ENCODE measurements around the gene TMEM209. TPM values are rescaled to one million over a fixed set of nuclear protein-coding genes. Genes with fewer than 3 reads are reported as not detected.

TMEM209 gene
- total RNA-seq, 2 experiments from 2014 or later, result 18.3 to 18.8 TPM

- POLR2A ChIA-PET, result interaction anchor here (1.0 kb wide), 1 partner anchor 18 kb away, joined by 3 read pairs; no protein-coding TSS in a partner anchor
- Histone ChIP-seq H3K27me3 (ENCODE audit: control insufficient read depth in 1 of 2, insufficient read depth in 2 of 2, low read length in 2 of 2) (no peaks in the 10 kb centered on the region), H3K9me3 (ENCODE audit: control insufficient read depth in 1 of 2, insufficient read depth in 1 of 2, low read length in 2 of 2) (peaks cover 9 to 36% of the 10 kb centered on the region in 2 experiments), H3K27ac (ENCODE audit: low read depth in 1 of 2, low read length in 2 of 2) (no peak overlapping the region), H3K36me3 (ENCODE audit: insufficient read depth, low read length) (peaks cover 35% of the 10 kb centered on the region), H3K4me1 (ENCODE audit: insufficient read depth, low read length) (no peaks in the 10 kb centered on the region), H3K4me3 (ENCODE audit: low read length) (no peak overlapping the region)
- H3K4me1 Mint-ChIP-seq (ENCODE audit: low read depth), result no peaks in the 10 kb centered on the region
- no peak for DNase-seq
- TF ChIP-seq CTCF (IDR thresholded peaks at IDR 0.05), result no peak
- intact Hi-C loops (cut with DNase I, micrococcal nuclease), result no loop called here
- H3K9me3 Mint-ChIP-seq, result peaks cover 3% of the 10 kb centered on the region
- ATAC-seq (ENCODE audit: poor library complexity), result no peak
- no peak overlapping the region for H3K4me3 Mint-ChIP-seq
- peaks cover 65% of the 10 kb centered on the region for H3K36me3 Mint-ChIP-seq (ENCODE audit: low read depth)
- no peaks in the 10 kb centered on the region for H3K27me3 Mint-ChIP-seq
- H3K27ac Mint-ChIP-seq, result no peak overlapping the region
- CTCF ChIA-PET, result no interaction called here
Measured at GRCh38 chr7:130160023-130160422, 45.2 kb downstream of the TMEM209 start.

- Histone ChIP-seq H3K4me1 (ENCODE audit: insufficient read depth, low read length) (peaks cover 9% of the 10 kb centered on the region), H3K4me3 (ENCODE audit: low read length) (no peak overlapping the region), H3K36me3 (ENCODE audit: insufficient read depth, low read length) (peaks cover 14% of the 10 kb centered on the region), H3K27ac (ENCODE audit: low read depth in 1 of 2, low read length in 2 of 2) (no peak overlapping the region), H3K9me3 (ENCODE audit: control insufficient read depth in 1 of 2, insufficient read depth in 1 of 2, low read length in 2 of 2) (peaks cover 9 to 42% of the 10 kb centered on the region in 2 experiments), H3K27me3 (ENCODE audit: control insufficient read depth in 1 of 2, insufficient read depth in 2 of 2, low read length in 2 of 2) (no peaks in the 10 kb centered on the region)
- Mint-ChIP-seq H3K27ac (no peak overlapping the region), H3K9me3 (peaks cover 3% of the 10 kb centered on the region), H3K36me3 (ENCODE audit: low read depth) (peaks cover 42% of the 10 kb centered on the region), H3K27me3 (no peaks in the 10 kb centered on the region), H3K4me3 (no peak overlapping the region), H3K4me1 (ENCODE audit: low read depth) (no peaks in the 10 kb centered on the region)
- CTCF ChIA-PET, result interaction anchor here (0.6 kb wide), 1 partner anchor 15 kb away, joined by 3 read pairs; no protein-coding TSS in a partner anchor
- ATAC-seq (ENCODE audit: poor library complexity) (no peak), DNase-seq (no peak)
- POLR2A ChIA-PET, result no interaction called here
- no peak for TF ChIP-seq CTCF (IDR thresholded peaks at IDR 0.05)
- intact Hi-C loops (cut with DNase I, micrococcal nuclease), result no loop called here
Measured at GRCh38 chr7:130157700-130158099, 47.5 kb downstream of the TMEM209 start.

GRCh38 chr7:130156140-130156539 is 49.1 kb downstream of the TMEM209 start:
- no peaks in the 10 kb centered on the region for H3K27me3 ChIP-seq (ENCODE audit: control insufficient read depth in 1 of 2, insufficient read depth in 2 of 2, low read length in 2 of 2)
- H3K4me1 ChIP-seq (ENCODE audit: insufficient read depth, low read length), result peaks cover 15% of the 10 kb centered on the region
- H3K27ac Mint-ChIP-seq, result no peak overlapping the region
- H3K27me3 Mint-ChIP-seq, result no peaks in the 10 kb centered on the region
- H3K4me3 Mint-ChIP-seq, result no peak overlapping the region
- ATAC-seq (ENCODE audit: poor library complexity) (no peak), DNase-seq (no peak)
- no peak overlapping the region for H3K4me3 ChIP-seq (ENCODE audit: low read length)
- peaks cover 27% of the 10 kb centered on the region for H3K36me3 Mint-ChIP-seq (ENCODE audit: low read depth)
- CTCF ChIA-PET, result no interaction called here
- TF ChIP-seq CTCF (IDR thresholded peaks at IDR 0.05), result no peak
- POLR2A ChIA-PET, result no interaction called here
- no peak overlapping the region for H3K27ac ChIP-seq (ENCODE audit: low read depth in 1 of 2, low read length in 2 of 2)
- peaks cover 4% of the 10 kb centered on the region for H3K36me3 ChIP-seq (ENCODE audit: insufficient read depth, low read length)
- H3K9me3 ChIP-seq (ENCODE audit: control insufficient read depth in 1 of 2, insufficient read depth in 1 of 2, low read length in 2 of 2), result peaks cover 9 to 56% of the 10 kb centered on the region in 2 experiments
- H3K9me3 Mint-ChIP-seq, result peaks cover 3% of the 10 kb centered on the region
- intact Hi-C loops (cut with DNase I, micrococcal nuclease), result no loop called here
- no peaks in the 10 kb centered on the region for H3K4me1 Mint-ChIP-seq (ENCODE audit: low read depth)
